ENCODE data around the gene C12orf56.
A peak's percentile ranks its signal among the peaks of the same experiment; 100 is the strongest.
"Not testable (repeated sequence)": the region's sequence is repeated elsewhere in the genome, so short reads cannot be mapped to it uniquely, and the experiment has no call there.

The C12orf56 gene

DNA sequence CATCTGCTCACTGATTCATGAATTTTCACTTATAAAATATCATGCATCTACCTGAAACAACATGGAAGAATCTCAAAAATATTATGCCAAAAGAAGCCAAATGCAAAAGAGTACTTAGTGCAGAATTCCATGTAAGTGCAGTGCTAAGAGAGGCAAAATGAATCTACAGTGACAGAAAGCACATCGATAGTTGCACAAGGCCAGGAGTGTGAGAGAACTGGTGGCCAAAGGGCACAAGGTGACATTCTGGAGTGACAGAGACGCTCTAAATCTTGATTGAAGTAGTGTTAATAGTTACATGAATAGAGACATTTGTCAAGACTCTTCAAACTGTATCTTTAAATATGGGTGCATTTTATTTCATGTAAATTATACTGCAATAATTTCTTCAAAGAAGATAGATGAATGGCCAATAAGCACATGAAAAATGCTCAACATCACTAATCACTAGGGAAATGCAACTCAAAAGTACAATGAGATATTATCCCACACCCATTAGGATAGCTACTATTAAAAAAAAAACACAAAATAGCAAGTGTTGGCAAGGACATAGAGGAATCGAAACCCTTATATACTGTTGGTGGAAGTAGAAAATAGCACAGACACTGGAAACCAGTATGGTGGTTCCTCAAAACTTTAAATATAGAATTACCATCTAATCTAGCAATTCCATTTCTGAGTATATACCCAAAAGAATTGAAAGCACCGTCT is 96.7 kb downstream of the C12orf56 start:
- no peak for DNase-seq (ENCODE audit: extremely low spot score)
- TF ChIP-seq, protein P1, sequence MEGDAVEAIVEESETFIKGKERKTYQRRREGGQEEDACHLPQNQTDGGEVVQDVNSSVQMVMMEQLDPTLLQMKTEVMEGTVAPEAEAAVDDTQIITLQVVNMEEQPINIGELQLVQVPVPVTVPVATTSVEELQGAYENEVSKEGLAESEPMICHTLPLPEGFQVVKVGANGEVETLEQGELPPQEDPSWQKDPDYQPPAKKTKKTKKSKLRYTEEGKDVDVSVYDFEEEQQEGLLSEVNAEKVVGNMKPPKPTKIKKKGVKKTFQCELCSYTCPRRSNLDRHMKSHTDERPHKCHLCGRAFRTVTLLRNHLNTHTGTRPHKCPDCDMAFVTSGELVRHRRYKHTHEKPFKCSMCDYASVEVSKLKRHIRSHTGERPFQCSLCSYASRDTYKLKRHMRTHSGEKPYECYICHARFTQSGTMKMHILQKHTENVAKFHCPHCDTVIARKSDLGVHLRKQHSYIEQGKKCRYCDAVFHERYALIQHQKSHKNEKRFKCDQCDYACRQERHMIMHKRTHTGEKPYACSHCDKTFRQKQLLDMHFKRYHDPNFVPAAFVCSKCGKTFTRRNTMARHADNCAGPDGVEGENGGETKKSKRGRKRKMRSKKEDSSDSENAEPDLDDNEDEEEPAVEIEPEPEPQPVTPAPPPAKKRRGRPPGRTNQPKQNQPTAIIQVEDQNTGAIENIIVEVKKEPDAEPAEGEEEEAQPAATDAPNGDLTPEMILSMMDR (IDR thresholded peaks at IDR 0.05; ENCODE audit: control extremely low read depth, extremely low read depth, low read depth, missing control alignments), result no peak
- CTCF ChIA-PET, result no interaction called here
- POLR2A ChIA-PET, result no interaction called here

DNA sequence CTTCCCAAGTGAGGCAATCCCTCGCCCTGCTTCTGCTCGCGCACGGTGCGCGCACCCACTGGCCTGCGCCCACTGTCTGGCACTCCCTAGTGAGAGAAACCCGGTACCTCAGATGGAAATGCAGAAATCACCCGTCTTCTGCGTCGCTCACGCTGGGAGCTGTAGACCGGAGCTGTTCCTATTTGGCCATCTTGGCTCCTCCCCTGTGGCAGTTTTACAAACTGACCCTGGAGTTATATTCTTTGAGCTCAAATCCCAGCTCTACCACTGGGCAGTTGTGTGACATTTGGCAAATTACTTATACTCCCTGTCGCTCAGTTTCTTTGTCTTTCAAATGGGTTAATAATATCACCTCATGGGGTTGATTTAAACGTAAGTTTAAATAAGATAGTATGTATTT is 97.4 kb downstream of the C12orf56 start:
- CTCF ChIA-PET; POLR2A ChIA-PET; DNase-seq (ENCODE audit: extremely low spot score): not testable (repeated sequence)

DNA sequence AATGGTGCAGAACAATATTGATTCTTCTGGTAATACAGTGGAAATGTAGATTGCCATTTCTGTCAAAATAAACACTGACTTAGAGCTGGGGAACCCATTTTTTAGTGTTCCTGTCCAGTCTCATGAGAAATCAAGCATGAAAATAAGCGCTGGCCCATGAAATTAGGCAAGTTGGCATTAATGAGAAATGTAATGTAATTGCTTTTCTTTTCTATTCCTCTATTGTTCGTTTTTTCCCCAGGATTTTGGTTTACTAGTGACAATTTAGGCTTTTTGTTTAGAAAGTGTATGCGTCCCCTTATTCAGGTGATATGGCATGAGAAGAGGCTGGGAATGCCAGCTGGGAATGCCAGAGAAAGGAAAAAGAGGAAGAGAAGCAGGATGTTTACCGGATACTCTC is 104.0 kb downstream of the C12orf56 start:
- ChIA-PET CTCF (interaction anchor here (1.9 kb wide), 1 partner anchor 12 kb away, joined by 5 read pairs; no protein-coding TSS in a partner anchor), POLR2A (no interaction called here)
- TF ChIP-seq, protein P1 (IDR thresholded peaks at IDR 0.05; ENCODE audit: control extremely low read depth, extremely low read depth, low read depth, missing control alignments), result no peak
- DNase-seq (ENCODE audit: extremely low spot score), result no peak

DNA sequence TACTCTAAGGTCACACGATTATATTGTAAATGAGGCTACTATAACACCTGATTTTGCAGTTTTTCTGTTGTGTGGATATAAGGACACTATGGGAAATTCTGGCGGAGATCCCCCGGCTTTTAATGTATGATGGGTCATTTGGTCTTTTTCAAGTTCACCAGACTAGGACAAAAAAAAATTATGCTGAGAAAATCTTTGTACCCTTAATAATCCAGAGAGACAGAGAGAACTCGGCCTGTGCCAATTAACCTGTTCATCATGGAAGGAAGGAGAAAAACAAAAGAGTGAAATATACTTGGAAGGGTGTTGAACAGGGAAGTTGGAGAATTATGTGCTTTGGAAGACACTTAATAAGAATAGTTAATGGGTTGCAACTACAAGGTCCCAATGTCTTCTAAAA is 106.3 kb downstream of the C12orf56 start:
- CTCF ChIA-PET, result interaction anchor here (1.3 to 1.8 kb wide), 2 partner anchors 12 to 28 kb away, joined by 3 to 7 read pairs; no protein-coding TSS in a partner anchor
- POLR2A ChIA-PET, result no interaction called here
- no peak for DNase-seq (ENCODE audit: extremely low spot score)
- TF ChIP-seq, protein P1 (IDR thresholded peaks at IDR 0.05; ENCODE audit: control extremely low read depth, extremely low read depth, low read depth, missing control alignments), result no peak

DNA sequence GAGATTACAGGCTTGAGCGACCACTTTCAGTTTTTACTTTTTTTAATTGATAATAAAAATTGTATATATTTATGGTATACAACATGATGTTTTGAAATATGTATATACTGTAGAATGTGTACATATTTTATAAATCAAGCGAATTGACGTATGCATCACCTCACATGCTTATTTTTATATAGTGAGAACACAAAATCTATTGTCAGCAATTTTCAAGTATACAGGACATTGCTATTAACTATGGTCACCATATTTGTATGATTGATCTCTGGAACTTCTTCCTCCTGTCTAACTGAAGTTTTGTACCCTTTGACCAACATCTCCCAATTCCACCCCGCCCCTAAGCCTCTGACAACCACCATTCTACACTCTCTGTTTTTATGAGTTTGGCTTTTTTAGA is 112.1 kb downstream of the C12orf56 start:
- CTCF ChIA-PET, result no interaction called here
- POLR2A ChIA-PET, result no interaction called here
- DNase-seq (ENCODE audit: extremely low spot score), result no peak
- TF ChIP-seq, protein P1 (IDR thresholded peaks at IDR 0.05; ENCODE audit: control extremely low read depth, extremely low read depth, low read depth, missing control alignments), result no peak

DNA sequence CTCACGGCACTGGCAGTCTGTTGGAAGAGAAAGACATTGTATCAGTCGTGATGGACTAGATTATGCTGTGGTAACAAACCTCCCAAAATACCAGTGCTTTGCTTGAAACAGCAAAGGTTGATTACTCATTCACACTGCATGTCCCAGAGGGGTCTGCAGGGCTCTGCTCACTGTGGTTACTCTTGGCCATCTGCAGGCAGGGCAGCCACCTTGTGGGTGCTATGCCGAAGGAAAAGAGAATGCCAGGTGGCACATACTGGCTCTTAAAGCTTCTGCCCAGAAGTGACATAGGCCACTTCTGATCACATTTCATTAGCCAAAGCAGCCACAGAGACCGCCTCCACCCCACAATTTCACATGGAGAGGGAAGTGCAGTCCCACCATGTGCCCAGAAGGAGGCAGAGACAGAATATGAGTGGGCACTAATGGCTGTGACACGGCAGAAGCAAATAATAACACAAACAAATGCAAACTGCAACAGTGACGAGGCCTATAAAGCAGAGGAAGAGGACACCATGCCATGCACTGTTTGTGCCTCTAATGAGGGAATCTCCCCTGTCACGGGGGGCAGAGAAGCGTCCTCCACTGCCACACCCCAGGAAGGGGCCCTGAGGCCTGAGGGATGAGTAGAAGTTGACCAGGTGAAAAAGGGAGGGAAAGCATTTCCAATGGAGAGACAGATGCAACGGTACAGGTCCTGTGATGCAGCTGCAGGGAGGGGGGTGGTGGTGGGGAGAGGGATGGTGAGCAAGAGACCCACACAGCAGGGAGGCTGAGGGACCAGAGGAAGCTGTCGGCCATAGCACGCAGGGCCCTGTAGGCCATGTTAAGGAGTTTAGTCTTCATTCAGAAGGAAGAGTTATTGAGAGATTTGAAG is 116.8 kb downstream of the C12orf56 start:
- DNase-seq (ENCODE audit: extremely low spot score), result peak; percentile 20
- TF ChIP-seq, protein P1 (IDR thresholded peaks at IDR 0.05; ENCODE audit: control extremely low read depth, extremely low read depth, low read depth, missing control alignments), result peak; percentile 32
- ChIA-PET POLR2A (no interaction called here), CTCF (interaction anchor here (0.7 to 1.5 kb wide), 3 partner anchors 12 to 14 kb away, joined by 3 to 5 read pairs (median 3); no protein-coding TSS in a partner anchor)

DNA sequence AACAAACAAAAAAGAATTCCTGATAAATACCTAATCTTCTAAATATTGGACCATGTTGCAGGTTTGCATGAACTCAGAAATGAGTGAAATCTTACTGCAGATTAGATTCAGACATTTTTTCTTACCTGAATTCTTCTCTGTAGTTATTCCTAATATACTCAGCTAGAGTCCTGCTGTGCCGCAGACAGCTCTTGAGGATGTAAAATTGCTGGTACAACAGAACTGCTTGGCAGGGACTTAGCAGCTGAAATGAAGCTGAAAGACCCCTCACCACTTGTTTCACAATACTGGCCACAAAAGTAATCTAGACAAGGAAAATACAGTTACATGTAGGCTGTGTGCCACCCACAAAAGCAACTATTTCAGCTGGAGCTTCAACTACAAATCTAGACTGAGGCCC is 120.1 kb downstream of the C12orf56 start:
- POLR2A ChIA-PET, result interaction anchor here (0.6 kb wide), 1 partner anchor 13 kb away, joined by 3 read pairs; no protein-coding TSS in a partner anchor
- CTCF ChIA-PET, result interaction anchor here (1.1 to 3.2 kb wide), 2 partner anchors 14 to 110 kb away, joined by 3 to 14 read pairs; no protein-coding TSS in a partner anchor
- no peak for DNase-seq (ENCODE audit: extremely low spot score)
- TF ChIP-seq, protein P1 (IDR thresholded peaks at IDR 0.05; ENCODE audit: control extremely low read depth, extremely low read depth, low read depth, missing control alignments), result no peak
